Endodermal cell (in vitro differentiated cells): ENCODE results near the gene CWC27. TPM values are rescaled to one million over a fixed set of nuclear protein-coding genes. Genes with fewer than 3 reads are reported as not detected.

Experiments used
- DNase-seq: peaks from one replicate; pipeline ENCODE4 v3.0.0-alpha.2; 2017
- H3K27ac ChIP-seq: 2 replicates; pipeline ENCODE4 v1.5.1; 2013; ENCODE audit warnings: mild to moderate bottlenecking, low read depth, low read length, moderate library complexity
- H3K27me3 ChIP-seq: 2 replicates; pipeline ENCODE4 v1.6.1; 2013; ENCODE audit warnings: mild to moderate bottlenecking, low read length, moderate library complexity; ENCODE audit not compliant: insufficient read depth, control insufficient read depth, poor library complexity, severe bottlenecking
- H3K36me3 ChIP-seq: 2 replicates; pipeline ENCODE4 v1.7.0; 2013; ENCODE audit warnings: mild to moderate bottlenecking, low read length, moderate library complexity; ENCODE audit not compliant: control insufficient read depth, insufficient read depth
- H3K4me1 ChIP-seq: one replicate; pipeline ENCODE4 v1.7.0; 2013; ENCODE audit warnings: low read length; ENCODE audit not compliant: control insufficient read depth, insufficient read depth
- H3K4me3 ChIP-seq: 2 replicates; pipeline ENCODE4 v1.5.1; 2013; ENCODE audit warnings: mild to moderate bottlenecking, low read length, moderate library complexity
- H3K9ac ChIP-seq: 2 replicates; pipeline ENCODE4 v1.6.1; 2013; ENCODE audit warnings: mild to moderate bottlenecking, low read length, moderate library complexity; ENCODE audit not compliant: poor library complexity, severe bottlenecking; ENCODE audit errors: extremely low read depth
- H3K9me3 ChIP-seq: 2 replicates; pipeline ENCODE4 v1.6.1; 2013; ENCODE audit warnings: mild to moderate bottlenecking, low read length, moderate library complexity; ENCODE audit not compliant: control insufficient read depth
- H3K27ac Mint-ChIP-seq: 2 replicates; pipeline ENCODE4 v1.8.0; 2020; ENCODE audit warnings: mixed read lengths
- H3K27me3 Mint-ChIP-seq: 2 replicates; pipeline ENCODE4 v1.8.0; 2021; ENCODE audit warnings: mild to moderate bottlenecking, mixed read lengths; ENCODE audit not compliant: insufficient read depth
- H3K36me3 Mint-ChIP-seq: 2 replicates; pipeline ENCODE4 v1.8.0; 2020; ENCODE audit warnings: low read depth, mixed read lengths
- H3K4me1 Mint-ChIP-seq: 2 replicates; pipeline ENCODE4 v1.8.0; 2020; ENCODE audit warnings: mixed read lengths
- H3K4me3 Mint-ChIP-seq: 2 replicates; pipeline ENCODE4 v1.8.0; 2020; ENCODE audit warnings: mild to moderate bottlenecking, moderate library complexity, mixed read lengths
- H3K9me3 Mint-ChIP-seq: 2 replicates; pipeline ENCODE4 v1.8.0; 2020; ENCODE audit warnings: mild to moderate bottlenecking, mixed read lengths
- WGBS, 2 experiments: methylation state at CpG; one replicate each; pipeline versions ENCODE4 v1.1.5 to v1.1.7; 2013; ENCODE audit warnings: missing lambda C conversion rate in 2 of 2, mixed read lengths in 1 of 2; ENCODE audit not compliant: insufficient coverage in 1 of 2, insufficient read length in 1 of 2; 5-methylcytosine and 5-hydroxymethylcytosine counted together
- total RNA-seq, 2 donors: library from RNA; stranded (reverse); fragmentation: NEBNext Ultra II Directional in 1 of 2; extraction: Animal tissue kit (Norgen Biotek cat#: 25700) in 1 of 2; gene quantifications; 2 replicates in 1 of 2; 3 replicates in 1 of 2; pipeline ENCODE4 v1.2.1, GENCODE V29; 2021
- TF ChIP-seq, protein P1 (sequence below): fragments of 200-600 bp; sonication (generic); conservative IDR thresholded peaks from 2 replicates; pipeline ENCODE4 v1.5.0; 2021; ENCODE audit warnings: antibody characterized with exemption, mild to moderate bottlenecking

Gene CWC27
- total RNA-seq, 2 donors from 2014 or later, result 69.1 to 74.8 TPM

DNA sequence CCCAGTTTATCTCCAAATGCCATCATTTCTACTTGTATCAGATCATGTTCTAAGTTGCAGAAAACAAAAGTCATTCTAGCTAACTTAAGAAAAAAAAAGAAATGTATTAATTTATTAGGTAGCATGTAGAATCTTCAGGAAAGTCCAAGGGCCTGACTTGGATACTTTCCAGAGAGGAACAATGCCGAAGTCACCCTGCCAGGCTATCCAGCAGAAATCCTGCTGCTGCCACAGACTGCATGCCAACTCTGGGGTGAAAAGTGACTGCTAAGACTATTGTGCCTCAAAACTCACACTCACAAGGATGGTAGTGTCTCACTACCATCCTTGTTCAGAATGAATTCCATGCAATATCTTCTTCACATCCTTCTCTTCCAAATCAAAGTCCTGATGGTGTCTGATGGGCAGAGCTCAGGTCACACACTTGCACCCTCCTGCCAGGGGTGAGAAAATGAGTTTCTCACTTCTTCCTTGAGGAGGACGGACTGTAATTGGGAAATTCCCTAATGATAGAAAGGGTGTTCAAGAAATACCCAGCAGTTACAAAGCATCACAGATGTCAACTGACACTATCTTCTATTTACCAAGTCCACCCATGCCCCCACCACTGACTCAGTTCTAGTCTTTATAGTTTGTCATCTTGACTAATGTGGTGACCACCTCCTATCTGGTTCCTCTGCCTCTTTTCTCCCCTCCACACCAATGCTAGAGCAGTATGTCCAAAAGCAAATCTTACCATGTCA, 279.4 kb downstream of the CWC27 start:
- Histone ChIP-seq H3K9me3 (no peaks in the 10 kb centered on the region), H3K36me3 (no peaks in the 10 kb centered on the region), H3K4me1 (no peaks in the 10 kb centered on the region), H3K9ac (no peak overlapping the region), H3K4me3 (no peak overlapping the region), H3K27ac (no peak overlapping the region), H3K27me3 (no peaks in the 10 kb centered on the region)
- no peaks in the 10 kb centered on the region for H3K27me3 Mint-ChIP-seq
- no peak overlapping the region for H3K27ac Mint-ChIP-seq
- TF ChIP-seq, protein P1, sequence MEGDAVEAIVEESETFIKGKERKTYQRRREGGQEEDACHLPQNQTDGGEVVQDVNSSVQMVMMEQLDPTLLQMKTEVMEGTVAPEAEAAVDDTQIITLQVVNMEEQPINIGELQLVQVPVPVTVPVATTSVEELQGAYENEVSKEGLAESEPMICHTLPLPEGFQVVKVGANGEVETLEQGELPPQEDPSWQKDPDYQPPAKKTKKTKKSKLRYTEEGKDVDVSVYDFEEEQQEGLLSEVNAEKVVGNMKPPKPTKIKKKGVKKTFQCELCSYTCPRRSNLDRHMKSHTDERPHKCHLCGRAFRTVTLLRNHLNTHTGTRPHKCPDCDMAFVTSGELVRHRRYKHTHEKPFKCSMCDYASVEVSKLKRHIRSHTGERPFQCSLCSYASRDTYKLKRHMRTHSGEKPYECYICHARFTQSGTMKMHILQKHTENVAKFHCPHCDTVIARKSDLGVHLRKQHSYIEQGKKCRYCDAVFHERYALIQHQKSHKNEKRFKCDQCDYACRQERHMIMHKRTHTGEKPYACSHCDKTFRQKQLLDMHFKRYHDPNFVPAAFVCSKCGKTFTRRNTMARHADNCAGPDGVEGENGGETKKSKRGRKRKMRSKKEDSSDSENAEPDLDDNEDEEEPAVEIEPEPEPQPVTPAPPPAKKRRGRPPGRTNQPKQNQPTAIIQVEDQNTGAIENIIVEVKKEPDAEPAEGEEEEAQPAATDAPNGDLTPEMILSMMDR, result no peak
- no peaks in the 10 kb centered on the region for H3K9me3 Mint-ChIP-seq
- no peak overlapping the region for H3K4me3 Mint-ChIP-seq
- DNase-seq, result no peak
- no peaks in the 10 kb centered on the region for H3K4me1 Mint-ChIP-seq
- 89 to 92% methylated on average over 1 to 2 of the region's 2 CpGs for WGBS, 2 experiments
- no peaks in the 10 kb centered on the region for H3K36me3 Mint-ChIP-seq

DNA sequence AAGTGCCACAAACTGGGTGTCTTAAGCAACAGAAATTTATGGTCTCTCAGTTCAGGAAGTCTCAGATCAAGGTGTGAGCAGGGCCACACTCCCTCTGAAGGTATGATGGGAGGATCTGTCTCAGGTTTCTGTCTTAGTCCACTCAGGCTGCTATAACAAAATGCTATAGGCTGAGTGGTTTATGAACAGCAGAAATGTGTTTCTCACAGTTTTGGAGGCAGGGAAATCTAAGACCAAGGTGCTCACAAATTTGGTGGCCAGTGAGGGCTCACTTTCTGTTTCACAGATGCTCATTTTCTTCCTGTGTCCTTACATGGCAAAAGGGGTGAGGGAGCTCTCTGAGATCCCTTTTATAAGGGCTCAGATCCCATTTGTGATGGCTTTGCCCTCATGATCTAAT, 281.4 kb downstream of the CWC27 start:
- H3K4me1 ChIP-seq, result no peaks in the 10 kb centered on the region
- DNase-seq, result no peak
- no peaks in the 10 kb centered on the region for H3K27me3 ChIP-seq
- no peaks in the 10 kb centered on the region for H3K36me3 Mint-ChIP-seq
- H3K36me3 ChIP-seq, result no peaks in the 10 kb centered on the region
- H3K9ac ChIP-seq, result no peak overlapping the region
- H3K9me3 Mint-ChIP-seq, result peaks cover 2% of the 10 kb centered on the region
- no peak overlapping the region for H3K4me3 Mint-ChIP-seq
- H3K27me3 Mint-ChIP-seq, result no peaks in the 10 kb centered on the region
- no peak overlapping the region for H3K27ac Mint-ChIP-seq
- no peak overlapping the region for H3K27ac ChIP-seq
- no peak overlapping the region for H3K4me3 ChIP-seq
- no peaks in the 10 kb centered on the region for H3K4me1 Mint-ChIP-seq
- TF ChIP-seq, protein P1, result no peak
- H3K9me3 ChIP-seq, result no peaks in the 10 kb centered on the region

DNA sequence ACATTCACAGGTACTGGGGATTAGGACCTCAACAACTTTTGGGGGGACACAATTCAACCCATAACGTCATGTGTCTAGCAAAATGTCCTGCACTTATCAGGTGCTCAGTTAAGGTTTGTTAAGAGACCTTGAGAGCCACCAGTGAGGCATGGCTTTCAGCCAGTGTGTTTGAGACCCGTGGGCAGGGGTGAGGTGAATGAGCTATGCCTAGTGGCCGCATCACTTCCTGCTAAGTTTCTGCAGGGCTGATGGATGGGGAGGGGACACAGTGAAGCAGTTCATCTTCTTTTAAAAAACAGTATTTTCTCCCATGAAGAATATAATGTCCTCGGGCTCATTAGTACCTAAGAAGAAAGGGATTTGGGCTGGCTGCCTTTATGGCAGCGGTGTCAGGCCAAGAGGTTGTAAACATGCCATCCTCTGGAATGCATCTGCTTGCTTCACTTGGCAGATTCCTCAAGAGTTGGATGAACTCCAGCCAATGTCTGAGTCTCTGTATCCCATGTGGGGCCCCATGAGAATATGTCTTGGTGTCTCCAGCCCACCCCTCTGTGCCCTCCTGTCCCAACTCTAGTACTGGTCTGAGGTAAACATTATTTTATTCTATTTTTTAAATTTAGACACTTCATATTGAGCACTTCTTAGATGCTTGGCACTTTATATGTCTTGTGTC, 282.2 kb downstream of the CWC27 start:
- no peaks in the 10 kb centered on the region for H3K27me3 ChIP-seq
- no peaks in the 10 kb centered on the region for H3K36me3 Mint-ChIP-seq
- no peaks in the 10 kb centered on the region for H3K36me3 ChIP-seq
- WGBS, 2 experiments, result 93 to 95% methylated on average over 2 to 5 of the region's 5 CpGs
- no peak overlapping the region for H3K27ac ChIP-seq
- H3K4me1 Mint-ChIP-seq, result no peaks in the 10 kb centered on the region
- no peak overlapping the region for H3K4me3 ChIP-seq
- H3K27ac Mint-ChIP-seq, result no peak overlapping the region
- H3K9me3 ChIP-seq, result no peaks in the 10 kb centered on the region
- H3K9ac ChIP-seq, result no peak overlapping the region
- no peaks in the 10 kb centered on the region for H3K4me1 ChIP-seq
- peaks cover 2% of the 10 kb centered on the region for H3K9me3 Mint-ChIP-seq
- H3K27me3 Mint-ChIP-seq, result no peaks in the 10 kb centered on the region
- TF ChIP-seq, protein P1, result no peak
- no peak for DNase-seq
- no peak overlapping the region for H3K4me3 Mint-ChIP-seq
